GM23338 (cell line): Measurements from ENCODE around the gene PSMB5. TPM values are rescaled to one million over a fixed set of nuclear protein-coding genes. Genes with fewer than 3 reads are reported as not detected.

Source experiments
- ATAC-seq: fragments of 200-7000 bp; cut with Tn5 transposase; 3 replicates; pipeline ENCODE4 v1.9.1; 2020
- DNase-seq: peaks from one replicate; pipeline ENCODE4 v3.0.0-alpha.2; 2015; ENCODE audit warnings: low spot score
- H2AFZ ChIP-seq: fragments of 200-600 bp; sonication (generic); 2 replicates; pipeline ENCODE4 v1.8.0; 2016; ENCODE audit warnings: antibody characterized with exemption, mild to moderate bottlenecking, moderate library complexity
- H3F3A ChIP-seq: fragments of 200-600 bp; sonication (generic); replicated peaks from 2 replicates; pipeline ENCODE4 v1.8.0; 2017; ENCODE audit warnings: antibody characterized with exemption, mixed run types, low read depth
- H3K27ac ChIP-seq: fragments of 200-600 bp; sonication (generic); 2 replicates; pipeline ENCODE4 v1.6.1; 2016; ENCODE audit warnings: low read depth
- H3K27me3 ChIP-seq: fragments of 200-600 bp; sonication (generic); 2 replicates; pipeline ENCODE4 v1.8.0; 2016; ENCODE audit warnings: mild to moderate bottlenecking, mixed run types, moderate library complexity; ENCODE audit not compliant: insufficient read depth
- H3K36me3 ChIP-seq: fragments of 200-600 bp; sonication (generic); 2 replicates; pipeline ENCODE4 v1.8.0; 2016; ENCODE audit warnings: mild to moderate bottlenecking; ENCODE audit not compliant: insufficient read depth
- H3K4me1 ChIP-seq: fragments of 200-600 bp; sonication (generic); 2 replicates; pipeline ENCODE4 v1.8.0; 2016; ENCODE audit warnings: mild to moderate bottlenecking, moderate library complexity; ENCODE audit not compliant: insufficient read depth
- H3K4me2 ChIP-seq: fragments of 200-600 bp; sonication (generic); 2 replicates; pipeline ENCODE4 v1.7.1; 2017; ENCODE audit warnings: mixed run types
- H3K4me3 ChIP-seq: fragments of 200-600 bp; sonication (generic); 2 replicates; pipeline ENCODE4 v1.6.1; 2016; ENCODE audit warnings: mixed run types
- H3K79me2 ChIP-seq: fragments of 200-600 bp; sonication (generic); replicated peaks from 2 replicates; pipeline ENCODE4 v1.8.0; 2017; ENCODE audit warnings: mild to moderate bottlenecking; ENCODE audit not compliant: insufficient read depth
- H3K9me2 ChIP-seq: fragments of 200-600 bp; sonication (generic); 2 replicates; pipeline ENCODE4 v1.8.0; 2017; ENCODE audit not compliant: insufficient read depth
- H4K20me1 ChIP-seq: fragments of 200-600 bp; sonication (generic); replicated peaks from 2 replicates; pipeline ENCODE4 v1.8.0; 2017; ENCODE audit warnings: mild to moderate bottlenecking; ENCODE audit not compliant: insufficient read depth
- H3K27ac Mint-ChIP-seq: 2 replicates; pipeline ENCODE4 v1.8.0; 2020; ENCODE audit warnings: inconsistent platforms, mild to moderate bottlenecking, moderate library complexity, mixed read lengths
- H3K27me3 Mint-ChIP-seq: 3 replicates; pipeline ENCODE4 v1.8.0; 2022; ENCODE audit warnings: low read depth, mild to moderate bottlenecking, moderate library complexity, mixed read lengths, inconsistent platforms; ENCODE audit not compliant: insufficient read depth, poor library complexity
- H3K36me3 Mint-ChIP-seq: 3 replicates; pipeline ENCODE4 v1.8.0; 2021; ENCODE audit warnings: low read depth, mild to moderate bottlenecking, inconsistent platforms, moderate library complexity, mixed read lengths
- H3K4me1 Mint-ChIP-seq: 3 replicates; pipeline ENCODE4 v1.8.0; 2020; ENCODE audit warnings: mild to moderate bottlenecking, inconsistent platforms, mixed read lengths
- H3K4me3 Mint-ChIP-seq: 3 replicates; pipeline ENCODE4 v1.8.0; 2021; ENCODE audit warnings: moderate library complexity, mild to moderate bottlenecking, inconsistent platforms, mixed read lengths
- H3K9me3 Mint-ChIP-seq: 3 replicates; pipeline ENCODE4 v1.8.0; 2020; ENCODE audit warnings: moderate library complexity, mild to moderate bottlenecking, inconsistent platforms, mixed read lengths
- CREB1 ChIP-seq: fragments of 250-450 bp; sonication (Bioruptor Pico); IDR thresholded peaks from 2 replicates; pipeline ENCODE4 v1.5.0; 2020; ENCODE audit warnings: low read depth, mild to moderate bottlenecking, moderate library complexity
- CTCF ChIP-seq, 2 experiments: fragments of 200-600 bp in 1 of 2; sonication (generic) in 1 of 2; conservative IDR thresholded peaks; 2 replicates each; pipeline versions ENCODE4 v1.5.1 to v1.6.1; 2016 to 2017; ENCODE audit warnings: antibody characterized with exemption in 2 of 2, low read depth in 2 of 2, mild to moderate bottlenecking in 2 of 2, moderate library complexity in 1 of 2
- ETS1 ChIP-seq: IDR thresholded peaks from 2 replicates; pipeline ENCODE4 v1.6.1; 2016; ENCODE audit warnings: antibody characterized with exemption
- EZH2 ChIP-seq: fragments of 200-600 bp; sonication (generic); IDR thresholded peaks from one replicate; pipeline ENCODE4 v1.8.0; 2017; ENCODE audit warnings: antibody characterized with exemption, mild to moderate bottlenecking, low read depth; ENCODE audit not compliant: unreplicated experiment
- EZH2phosphoT487 ChIP-seq: fragments of 200-600 bp; sonication (generic); IDR thresholded peaks from one replicate; pipeline ENCODE4 v1.8.1; 2018; ENCODE audit warnings: antibody characterized with exemption; ENCODE audit not compliant: unreplicated experiment
- JUNB ChIP-seq: IDR thresholded peaks from one replicate; pipeline ENCODE4 v1.6.1; 2016; ENCODE audit warnings: antibody characterized with exemption; ENCODE audit not compliant: unreplicated experiment
- NANOG ChIP-seq: IDR thresholded peaks from 2 replicates; pipeline ENCODE4 v1.6.1; 2016; ENCODE audit warnings: antibody characterized with exemption, borderline replicate concordance
- POLR2AphosphoS5 ChIP-seq: IDR thresholded peaks from 2 replicates; pipeline ENCODE4 v1.6.1; 2016; ENCODE audit warnings: antibody characterized with exemption, low read depth
- REST ChIP-seq: IDR thresholded peaks from one replicate; pipeline ENCODE4 v1.6.1; 2018; ENCODE audit warnings: antibody characterized with exemption; ENCODE audit not compliant: unreplicated experiment
- STAT1 ChIP-seq: IDR thresholded peaks from one replicate; pipeline ENCODE4 v1.6.1; 2016; ENCODE audit warnings: antibody characterized with exemption; ENCODE audit not compliant: unreplicated experiment
- ZNF462 ChIP-seq: fragments of 250-450 bp; sonication (Bioruptor Pico); IDR thresholded peaks from 2 replicates; pipeline ENCODE4 v1.5.0; 2020; ENCODE audit warnings: mild to moderate bottlenecking, moderate library complexity
- polyA plus RNA-seq: library from polyadenylated mRNA; unstranded; fragments of >200 nt; fragmentation: Nextera tagmentation; extraction: Ambion mirVana; gene quantifications from 2 replicates; pipeline ENCODE4 v1.2.1, GENCODE V29; 2016
- total RNA-seq: library from RNA; depleted of rRNA; stranded (reverse); fragments of >200 nt; shearing (Covaris generic); gene quantifications from 2 replicates; pipeline ENCODE4 v1.2.3, GENCODE V29; 2014

Gene PSMB5
- total and polyA plus RNA-seq, 2 experiments from 2014 or later, result 265 to 341 TPM

- 0 out of 2 replicates have a peak overlapping the region, but pooled peaks have one; percentile 39 for H3K27ac ChIP-seq
- no peak for DNase-seq
- H3K4me3 ChIP-seq, result no peak overlapping the region
- H3F3A ChIP-seq, result no peaks in the 10 kb centered on the region
- H3K4me1 ChIP-seq, result no peaks in the 10 kb centered on the region; the same call in 1 of the 2 replicates
- H3K4me3 Mint-ChIP-seq, result no peak overlapping the region
- peaks cover 15% of the 10 kb centered on the region for H3K36me3 Mint-ChIP-seq
- H3K9me2 ChIP-seq, result no peaks in the 10 kb centered on the region
- no peaks in the 10 kb centered on the region; the same call in 2 of the 3 replicates for H3K9me3 Mint-ChIP-seq
- no peak overlapping the region for H3K4me2 ChIP-seq
- no peak for ATAC-seq
- no peak overlapping the region for H3K27ac Mint-ChIP-seq
- H3K27me3 ChIP-seq, result no peaks in the 10 kb centered on the region
- TF ChIP-seq EZH2phosphoT487, result no peak
- TF ChIP-seq ETS1, result no peak
- TF ChIP-seq POLR2AphosphoS5, result no peak
- TF ChIP-seq JUNB, result no peak
- TF ChIP-seq CTCF (conservative IDR thresholded peaks at IDR 0.05; ENCODE audit: low read depth in 2 of 2), result no peak
- TF ChIP-seq EZH2, result no peak
- TF ChIP-seq ZNF462, result no peak
- TF ChIP-seq REST, result no peak
- no peak for TF ChIP-seq CREB1 (CRISPR knock-in tag)
- TF ChIP-seq NANOG, result no peak
- TF ChIP-seq STAT1, result no peak
- H3K27me3 Mint-ChIP-seq, result peaks cover 14% of the 10 kb centered on the region
- H4K20me1 ChIP-seq, result no peaks in the 10 kb centered on the region
- H3K79me2 ChIP-seq, result no peaks in the 10 kb centered on the region
- H3K4me1 Mint-ChIP-seq, result peaks cover 24% of the 10 kb centered on the region
- H3K36me3 ChIP-seq, result no peaks in the 10 kb centered on the region
- H2AFZ ChIP-seq, result no peak overlapping the region
These were observed 13.3 kb upstream of the PSMB5 start for GRCh38 chr14:23047751-23048693.
